PFSK-1 (cell line): ENCODE results near the gene C2orf74.

Experiments
- FOXP2 ChIP-seq: optimal IDR thresholded peaks from 2 replicates; pipeline ENCODE3; 2011; ENCODE audit warnings: borderline replicate concordance, control low read depth, inconsistent platforms; ENCODE audit not compliant: insufficient read depth; ENCODE audit errors: extremely low read length, extremely low read depth
- POLR2AphosphoS5 ChIP-seq: IDR thresholded peaks from 2 replicates; pipeline ENCODE4 v1.6.1; 2012; ENCODE audit warnings: low read depth, mild to moderate bottlenecking, control low read depth, low read length, moderate library complexity
- SIN3A ChIP-seq: IDR thresholded peaks from 2 replicates; pipeline ENCODE4 v1.6.1; 2012; ENCODE audit warnings: mild to moderate bottlenecking, low read length, moderate library complexity, borderline replicate concordance; ENCODE audit not compliant: insufficient read depth
- TAF1 ChIP-seq: IDR thresholded peaks from 2 replicates; pipeline ENCODE4 v1.6.1; 2012; ENCODE audit warnings: low read length, control low read depth, borderline replicate concordance; ENCODE audit not compliant: insufficient read depth
- TF ChIP-seq, protein P1 (sequence below), 2 experiments: IDR thresholded peaks; 2 replicates each; pipeline versions ENCODE4 v1.6.1 to v1.8.0; 2011 to 2012; ENCODE audit warnings: low read depth in 2 of 2, low read length in 2 of 2, control low read depth in 1 of 2, inconsistent platforms in 1 of 2, mild to moderate bottlenecking in 1 of 2, moderate library complexity in 1 of 2; ENCODE audit not compliant: insufficient read depth in 1 of 2

C2orf74 gene

DNA sequence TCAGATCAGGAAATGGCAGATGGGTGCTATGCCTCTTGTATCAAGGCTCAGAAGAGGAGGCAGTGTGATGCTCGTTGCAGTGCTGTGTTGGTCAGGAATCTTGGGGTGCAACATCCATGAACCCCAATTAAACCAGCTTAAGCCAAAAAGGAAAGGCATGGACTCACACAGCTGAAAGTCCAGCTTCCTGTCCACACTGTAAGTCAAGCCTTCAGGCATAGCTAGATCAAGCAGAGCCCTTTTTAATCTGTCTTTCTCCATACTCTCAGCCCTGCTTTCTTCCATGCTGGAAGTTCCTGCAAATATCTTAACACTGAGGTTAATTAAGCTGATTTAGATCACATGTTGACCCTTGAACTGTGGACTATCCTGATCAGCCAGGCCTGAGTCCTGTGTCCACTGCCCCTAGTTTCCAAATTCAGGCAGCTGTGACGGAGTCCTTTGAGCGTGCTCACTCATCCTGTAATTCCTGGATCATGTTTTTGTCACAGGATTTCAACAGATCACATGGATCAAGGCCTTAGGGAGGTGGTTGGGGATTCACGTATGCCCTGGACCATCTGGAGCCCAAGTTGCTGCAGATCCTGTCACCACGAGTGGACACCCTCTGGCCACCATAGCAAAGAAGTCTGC lies 4.5 kb upstream of the C2orf74 start:
- TF ChIP-seq FOXP2, result no peak

- no peak for TF ChIP-seq FOXP2
- TF ChIP-seq, protein P1, sequence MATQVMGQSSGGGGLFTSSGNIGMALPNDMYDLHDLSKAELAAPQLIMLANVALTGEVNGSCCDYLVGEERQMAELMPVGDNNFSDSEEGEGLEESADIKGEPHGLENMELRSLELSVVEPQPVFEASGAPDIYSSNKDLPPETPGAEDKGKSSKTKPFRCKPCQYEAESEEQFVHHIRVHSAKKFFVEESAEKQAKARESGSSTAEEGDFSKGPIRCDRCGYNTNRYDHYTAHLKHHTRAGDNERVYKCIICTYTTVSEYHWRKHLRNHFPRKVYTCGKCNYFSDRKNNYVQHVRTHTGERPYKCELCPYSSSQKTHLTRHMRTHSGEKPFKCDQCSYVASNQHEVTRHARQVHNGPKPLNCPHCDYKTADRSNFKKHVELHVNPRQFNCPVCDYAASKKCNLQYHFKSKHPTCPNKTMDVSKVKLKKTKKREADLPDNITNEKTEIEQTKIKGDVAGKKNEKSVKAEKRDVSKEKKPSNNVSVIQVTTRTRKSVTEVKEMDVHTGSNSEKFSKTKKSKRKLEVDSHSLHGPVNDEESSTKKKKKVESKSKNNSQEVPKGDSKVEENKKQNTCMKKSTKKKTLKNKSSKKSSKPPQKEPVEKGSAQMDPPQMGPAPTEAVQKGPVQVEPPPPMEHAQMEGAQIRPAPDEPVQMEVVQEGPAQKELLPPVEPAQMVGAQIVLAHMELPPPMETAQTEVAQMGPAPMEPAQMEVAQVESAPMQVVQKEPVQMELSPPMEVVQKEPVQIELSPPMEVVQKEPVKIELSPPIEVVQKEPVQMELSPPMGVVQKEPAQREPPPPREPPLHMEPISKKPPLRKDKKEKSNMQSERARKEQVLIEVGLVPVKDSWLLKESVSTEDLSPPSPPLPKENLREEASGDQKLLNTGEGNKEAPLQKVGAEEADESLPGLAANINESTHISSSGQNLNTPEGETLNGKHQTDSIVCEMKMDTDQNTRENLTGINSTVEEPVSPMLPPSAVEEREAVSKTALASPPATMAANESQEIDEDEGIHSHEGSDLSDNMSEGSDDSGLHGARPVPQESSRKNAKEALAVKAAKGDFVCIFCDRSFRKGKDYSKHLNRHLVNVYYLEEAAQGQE (IDR thresholded peaks at IDR 0.05; ENCODE audit: insufficient read depth in 1 of 2, low read depth in 2 of 2, low read length in 2 of 2), result no peak
- TF ChIP-seq SIN3A, result no peak
These were observed 3.5 kb upstream of the C2orf74 start for GRCh38 chr2:61158356-61158955.

- no peak for TF ChIP-seq FOXP2
- TF ChIP-seq, protein P1 (IDR thresholded peaks at IDR 0.05; ENCODE audit: insufficient read depth in 1 of 2, low read depth in 2 of 2, low read length in 2 of 2), result no peak
- TF ChIP-seq POLR2AphosphoS5, result no peak
- no peak for TF ChIP-seq TAF1
- TF ChIP-seq SIN3A, result no peak
These were observed 733 bp downstream of the C2orf74 start for GRCh38 chr2:61162721-61163120.

- TF ChIP-seq POLR2AphosphoS5 (no peak), SIN3A (no peak), FOXP2 (no peak), TAF1 (no peak)
- TF ChIP-seq, protein P1 (IDR thresholded peaks at IDR 0.05; ENCODE audit: insufficient read depth in 1 of 2, low read depth in 2 of 2, low read length in 2 of 2), result no peak
These were observed 4.0 kb downstream of the C2orf74 start for GRCh38 chr2:61165946-61166345.

DNA sequence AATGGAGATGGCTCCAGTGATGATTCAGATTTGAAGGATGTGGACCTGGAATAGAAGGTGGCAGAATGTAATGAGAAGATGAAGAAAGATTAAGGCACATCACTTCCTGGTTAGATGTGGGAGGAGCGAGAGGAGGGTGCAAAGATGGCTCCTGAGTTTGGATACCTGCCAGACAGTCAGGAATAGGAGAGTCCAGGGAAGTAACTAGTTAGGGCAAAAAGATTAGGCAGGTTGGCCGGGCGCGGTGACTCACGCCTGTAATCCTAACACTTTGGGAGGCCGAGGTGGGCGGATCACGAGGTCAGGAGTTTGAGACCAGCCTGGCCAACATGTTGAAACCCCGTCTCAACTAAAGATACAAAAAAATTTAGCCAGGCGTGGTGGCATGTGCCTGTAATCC lies 5.6 kb downstream of the C2orf74 start:
- no peak for TF ChIP-seq SIN3A
- TF ChIP-seq FOXP2, result no peak
- TF ChIP-seq TAF1, result no peak
- TF ChIP-seq, protein P1 (IDR thresholded peaks at IDR 0.05; ENCODE audit: insufficient read depth in 1 of 2, low read depth in 2 of 2, low read length in 2 of 2), result no peak
- TF ChIP-seq POLR2AphosphoS5, result no peak
